Common myeloid progenitor, CD34-positive (primary cell): ENCODE measurements around the gene DEGS2.
"Not testable (repeated sequence)": the region's sequence is repeated elsewhere in the genome, so short reads cannot be mapped to it uniquely, and the experiment has no call there.

Experiments
- CTCF ChIA-PET: fragments of 350-600 bp; sonication (Branson Sonifier 250); formaldehyde crosslinking; loops from one replicate; lab custom pipeline; 2021; ENCODE audit warnings: antibody characterized with exemption; lab: Charles Lee
- POLR2A ChIA-PET: fragments of 350-600 bp; sonication (Branson Sonifier 250); formaldehyde crosslinking; loops from one replicate; lab custom pipeline; 2021; ENCODE audit warnings: antibody characterized with exemption; lab: Charles Lee
- DNase-seq, 3 donors: peaks; one replicate each; pipeline versions ENCODE4 v3.0.0 to v3.0.0-alpha.2; 2013
- H3K27ac ChIP-seq, 2 experiments: 1 replicate in 1 of 2; 2 replicates in 1 of 2; pipeline ENCODE4 v1.7.0; 2013; ENCODE audit warnings: inconsistent platforms in 2 of 2, low read length in 2 of 2, mild to moderate bottlenecking in 2 of 2, low read depth in 1 of 2, moderate library complexity in 1 of 2; ENCODE audit not compliant: severe bottlenecking in 2 of 2, insufficient read depth in 1 of 2, poor library complexity in 1 of 2
- H3K27me3 ChIP-seq, 5 experiments: replicated peaks in 2 of 5; 1 replicate in 3 of 5; 2 replicates in 2 of 5; pipeline versions ENCODE4 v1.6.1 to v1.7.0; 2013; ENCODE audit warnings: low read length in 4 of 5, mild to moderate bottlenecking in 2 of 5, moderate library complexity in 2 of 5, inconsistent platforms in 1 of 5; ENCODE audit not compliant: insufficient read depth in 5 of 5, control insufficient read depth in 4 of 5
- H3K36me3 ChIP-seq, 4 experiments: 1 replicate in 2 of 4; 2 replicates in 2 of 4; pipeline versions ENCODE4 v1.6.1 to v1.7.0; 2013; ENCODE audit warnings: low read length in 3 of 4, control low read depth in 1 of 4, mild to moderate bottlenecking in 1 of 4; ENCODE audit not compliant: control insufficient read depth in 4 of 4, insufficient read depth in 4 of 4
- H3K4me1 ChIP-seq, 4 experiments: 1 replicate in 3 of 4; 2 replicates in 1 of 4; pipeline versions ENCODE4 v1.6.1 to v1.7.1; 2013; ENCODE audit warnings: low read length in 3 of 4, mild to moderate bottlenecking in 3 of 4, control low read depth in 1 of 4, inconsistent platforms in 1 of 4, moderate library complexity in 1 of 4; ENCODE audit not compliant: control insufficient read depth in 4 of 4, insufficient read depth in 4 of 4; ENCODE audit errors: control extremely low read depth in 1 of 4
- H3K4me3 ChIP-seq, 7 experiments: 1 replicate in 4 of 7; 2 replicates in 3 of 7; pipeline versions ENCODE4 v1.5.1 to v1.7.0; 2013; ENCODE audit warnings: mild to moderate bottlenecking in 7 of 7, low read length in 6 of 7, moderate library complexity in 6 of 7, inconsistent platforms in 2 of 7, low read depth in 2 of 7, control low read depth in 1 of 7; ENCODE audit not compliant: insufficient read depth in 4 of 7, control insufficient read depth in 1 of 7; ENCODE audit errors: extremely low read depth in 1 of 7
- H3K9me3 ChIP-seq, 5 experiments: 1 replicate in 4 of 5; 2 replicates in 1 of 5; pipeline versions ENCODE4 v1.6.1 to v1.7.1; 2013; ENCODE audit warnings: low read length in 4 of 5, mild to moderate bottlenecking in 2 of 5, inconsistent platforms in 1 of 5, low read depth in 1 of 5, moderate library complexity in 1 of 5; ENCODE audit not compliant: control insufficient read depth in 4 of 5, insufficient read depth in 2 of 5; ENCODE audit errors: control extremely low read depth in 1 of 5
- WGBS: methylation state at CpG from one replicate; pipeline ENCODE4 v1.1.5; 2013; ENCODE audit not compliant: insufficient coverage; 5-methylcytosine and 5-hydroxymethylcytosine counted together

The DEGS2 gene

GRCh38 chr14:100165831-100166440 is 6.5 kb upstream of the DEGS2 start:
- no peak overlapping the region for H3K27ac ChIP-seq
- H3K4me1 ChIP-seq = peaks cover 7 to 27% (median 25%) of the 10 kb centered on the region in 4 experiments
- CTCF ChIA-PET = interaction anchor here (1.0 to 1.7 kb wide), 5 partner anchors 9 to 27 kb away, joined by 3 to 5 read pairs (median 5); no protein-coding TSS in a partner anchor
- POLR2A ChIA-PET = no interaction called here
- peak in 2 of 3 donors; percentile 32 to 48 for DNase-seq
- no peaks in the 10 kb centered on the region for H3K9me3 ChIP-seq
- H3K4me3 ChIP-seq = peak overlapping the region in 4 of 7 experiments; percentile 42 to 72 (median 60)
- H3K27me3 ChIP-seq = peaks cover 0 to 4% (median 4%) of the 10 kb centered on the region in 5 experiments
- 11% methylated on average over 1 of the region's 16 CpGs for whole genome bisulfite sequencing
- no peaks in the 10 kb centered on the region for H3K36me3 ChIP-seq

- DNase-seq = peak in 2 of 3 donors; percentile 35 to 50
- Histone ChIP-seq H3K36me3 (no peaks in the 10 kb centered on the region), H3K9me3 (peaks cover 0 to 2% (median 0%) of the 10 kb centered on the region in 5 experiments), H3K4me1 (peaks cover 7 to 27% (median 25%) of the 10 kb centered on the region in 4 experiments), H3K4me3 (peak overlapping the region in 1 of 7 experiments; percentile 10), H3K27ac (no peak overlapping the region), H3K27me3 (peaks cover 0 to 10% (median 9%) of the 10 kb centered on the region in 5 experiments)
- 69% methylated on average over 16 of the region's 27 CpGs for WGBS
- CTCF ChIA-PET = interaction anchor here (1.0 to 1.7 kb wide), 4 partner anchors 10 to 28 kb away, joined by 3 to 9 read pairs (median 5); no protein-coding TSS in a partner anchor
- POLR2A ChIA-PET = interaction anchor here (0.6 kb wide), 1 partner anchor 119 kb away, joined by 3 read pairs; no protein-coding TSS in a partner anchor
Observed at GRCh38 chr14:100165376-100165775, 5.9 kb upstream of the DEGS2 start.

GRCh38 chr14:100160534-100160916 is 1.1 kb upstream of the DEGS2 start:
- 100% methylated on average over 7 of the region's 7 CpGs for WGBS
- ChIA-PET CTCF (interaction anchor here (1.1 to 2.4 kb wide), 4 partner anchors 13 to 32 kb away, joined by 3 to 13 read pairs (median 4); no protein-coding TSS in a partner anchor), POLR2A (no interaction called here)
- H3K9me3 ChIP-seq = peaks cover 0 to 4% (median 0%) of the 10 kb centered on the region in 5 experiments
- peaks cover 0 to 33% (median 17%) of the 10 kb centered on the region in 5 experiments for H3K27me3 ChIP-seq
- H3K4me1 ChIP-seq = peaks cover 0 to 17% (median 13%) of the 10 kb centered on the region in 4 experiments
- H3K36me3 ChIP-seq = no peaks in the 10 kb centered on the region
- H3K4me3 ChIP-seq = no peak overlapping the region
- no peak overlapping the region for H3K27ac ChIP-seq
- no peak for DNase-seq

- CTCF ChIA-PET = interaction anchor here (1.1 to 2.4 kb wide), 3 partner anchors 14 to 33 kb away, joined by 3 to 13 read pairs (median 6); no protein-coding TSS in a partner anchor
- Histone ChIP-seq H3K4me1 (peaks cover 0 to 17% (median 13%) of the 10 kb centered on the region in 4 experiments), H3K27me3 (peaks cover 0 to 33% (median 17%) of the 10 kb centered on the region in 5 experiments), H3K36me3 (no peaks in the 10 kb centered on the region), H3K27ac (no peak overlapping the region), H3K9me3 (peaks cover 0 to 6% (median 3%) of the 10 kb centered on the region in 5 experiments), H3K4me3 (peak overlapping the region in 6 of 7 experiments; percentile 5 to 66 (median 56))
- 8% methylated on average over 30 of the region's 39 CpGs for WGBS
- DNase-seq = peak in 2 of 3 donors; percentile 35 to 55
- POLR2A ChIA-PET = interaction anchor here (0.6 to 1.0 kb wide), 2 partner anchors 18 to 1668 kb away, joined by 4 to 5 read pairs; no protein-coding TSS in a partner anchor
Observed at GRCh38 chr14:100159865-100160533, 554 bp upstream of the DEGS2 start.

- 21% methylated on average over 31 of the region's 32 CpGs for WGBS
- Histone ChIP-seq H3K4me1 (peaks cover 0 to 17% (median 13%) of the 10 kb centered on the region in 4 experiments), H3K4me3 (peak overlapping the region in 6 of 7 experiments; percentile 24 to 65 (median 56)), H3K27ac (no peak overlapping the region), H3K36me3 (no peaks in the 10 kb centered on the region), H3K9me3 (peaks cover 0 to 15% (median 10%) of the 10 kb centered on the region in 5 experiments), H3K27me3 (peaks cover 0 to 33% (median 17%) of the 10 kb centered on the region in 5 experiments)
- no peak for DNase-seq
- POLR2A ChIA-PET = no interaction called here
- CTCF ChIA-PET = interaction anchor here (1.0 to 2.2 kb wide), 2 partner anchors 40 to 50 kb away, joined by 3 to 8 read pairs; no protein-coding TSS in a partner anchor
Observed at GRCh38 chr14:100158566-100159093, 815 bp downstream of the DEGS2 start.

- H3K9me3 ChIP-seq = peaks cover 0 to 15% (median 10%) of the 10 kb centered on the region in 5 experiments
- H3K4me3 ChIP-seq, H3K27ac ChIP-seq, POLR2A ChIA-PET, DNase-seq, H3K36me3 ChIP-seq: not testable (repeated sequence)
- peaks cover 0 to 33% (median 17%) of the 10 kb centered on the region in 5 experiments for H3K27me3 ChIP-seq
- peaks cover 0 to 17% (median 13%) of the 10 kb centered on the region in 4 experiments for H3K4me1 ChIP-seq
- WGBS = 84% methylated on average over 11 of the region's 16 CpGs
- CTCF ChIA-PET = interaction anchor here (0.9 to 4.6 kb wide), 10 partner anchors 9 to 176 kb away, joined by 3 to 29 read pairs (median 4); no protein-coding TSS in a partner anchor
Observed at GRCh38 chr14:100157548-100158232, 1.8 kb downstream of the DEGS2 start.
